NT2/D1 (cell line): Measurements from ENCODE around the gene LHFPL5.

Experiments used
- DNase-seq: peaks from one replicate; pipeline ENCODE4 v3.0.0-alpha.2; 2011; ENCODE audit warnings: low read depth, low spot score
- H3K27me3 ChIP-seq: 2 replicates; pipeline ENCODE4 v1.6.0; 2011; ENCODE audit warnings: mild to moderate bottlenecking; ENCODE audit not compliant: insufficient read length, insufficient read depth
- H3K36me3 ChIP-seq: 2 replicates; pipeline ENCODE4 v1.6.1; 2011; ENCODE audit warnings: mild to moderate bottlenecking, low read length, mixed read lengths; ENCODE audit not compliant: insufficient read depth, insufficient read length
- H3K4me1 ChIP-seq: 2 replicates; pipeline ENCODE4 v1.5.1; 2011; ENCODE audit not compliant: insufficient read depth, insufficient read length
- H3K4me3 ChIP-seq: 2 replicates; pipeline ENCODE4 v1.5.1; 2011; ENCODE audit warnings: low read depth; ENCODE audit not compliant: insufficient read length
- H3K9ac ChIP-seq: 2 replicates; pipeline ENCODE4 v1.6.0; 2011; ENCODE audit warnings: low read depth; ENCODE audit not compliant: insufficient read length
- H3K9me3 ChIP-seq: 2 replicates; pipeline ENCODE4 v1.5.1; 2011; ENCODE audit warnings: mild to moderate bottlenecking, low read length; ENCODE audit not compliant: insufficient read depth
- SUZ12 ChIP-seq: IDR thresholded peaks from 2 replicates; pipeline ENCODE4 v1.6.1; 2011; ENCODE audit not compliant: insufficient read length, insufficient read depth; ENCODE audit errors: extremely low read depth
- YY1 ChIP-seq: IDR thresholded peaks from 2 replicates; pipeline ENCODE4 v1.6.1; 2011; ENCODE audit not compliant: insufficient read length, insufficient read depth
- ZNF274 ChIP-seq: IDR thresholded peaks from 2 replicates; pipeline ENCODE4 v1.6.1; 2011; ENCODE audit warnings: mild to moderate bottlenecking, low read depth, low read length

The LHFPL5 gene

GRCh38 chr6:35804996-35805736, at the start of gene LHFPL5:
Gene LHFPL5 (plus strand): TSS chr6:35805352. CDS start chr6:35805671, 319 bp downstream.
- peak within 1 kb of the TSS; percentile 33 for H3K4me3 ChIP-seq

GRCh38 chr6:35757456-35758123, 47.6 kb upstream of the LHFPL5 start:
- no peak for DNase-seq
- Histone ChIP-seq H3K36me3 (no peaks in the 10 kb centered on the region), H3K27me3 (no peaks in the 10 kb centered on the region), H3K9ac (no peak overlapping the region), H3K9me3 (no peaks in the 10 kb centered on the region), H3K4me1 (peaks cover 6% of the 10 kb centered on the region), H3K4me3 (no peak overlapping the region)
- TF ChIP-seq ZNF274 (no peak), YY1 (no peak)

More at GRCh38 chr6:35804996-35805736, at the start of gene LHFPL5:
- Histone ChIP-seq H3K36me3 (no peaks in the 10 kb centered on the region), H3K27me3 (peaks cover 12% of the 10 kb centered on the region), H3K9me3 (no peaks in the 10 kb centered on the region), H3K9ac (no peak within 1 kb of the TSS), H3K4me1 (peaks cover 3% of the 10 kb centered on the region)
- no peak for TF ChIP-seq YY1
- TF ChIP-seq ZNF274, result no peak
- no peak for TF ChIP-seq SUZ12
- DNase-seq, result peak; percentile 38

DNA sequence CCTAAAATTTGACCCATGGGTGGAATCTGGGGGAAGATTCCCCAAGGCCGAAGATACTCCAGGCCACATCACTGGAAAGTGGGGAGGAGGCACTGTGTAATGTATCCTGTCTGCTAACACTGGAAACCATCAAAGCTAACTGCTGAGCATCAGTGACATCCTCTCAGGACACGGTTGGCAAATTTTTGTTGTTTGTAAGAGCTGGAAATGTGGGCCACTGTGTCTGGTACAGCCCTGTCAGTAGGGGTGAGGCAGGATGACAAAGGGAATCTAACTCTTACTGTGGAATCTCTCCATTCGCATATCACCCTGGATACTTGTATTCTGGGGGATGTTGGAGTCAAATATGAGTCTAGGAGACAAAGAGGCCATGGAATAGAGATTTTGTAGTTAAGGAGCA, 45.7 kb upstream of the LHFPL5 start:
- peaks cover 5% of the 10 kb centered on the region for H3K4me1 ChIP-seq
- H3K4me3 ChIP-seq, result no peak overlapping the region
- no peaks in the 10 kb centered on the region for H3K9me3 ChIP-seq
- no peaks in the 10 kb centered on the region for H3K27me3 ChIP-seq
- no peak overlapping the region for H3K9ac ChIP-seq
- TF ChIP-seq YY1, result no peak
- TF ChIP-seq SUZ12, result no peak
- TF ChIP-seq ZNF274, result no peak
- no peak for DNase-seq
- H3K36me3 ChIP-seq, result no peaks in the 10 kb centered on the region

DNA sequence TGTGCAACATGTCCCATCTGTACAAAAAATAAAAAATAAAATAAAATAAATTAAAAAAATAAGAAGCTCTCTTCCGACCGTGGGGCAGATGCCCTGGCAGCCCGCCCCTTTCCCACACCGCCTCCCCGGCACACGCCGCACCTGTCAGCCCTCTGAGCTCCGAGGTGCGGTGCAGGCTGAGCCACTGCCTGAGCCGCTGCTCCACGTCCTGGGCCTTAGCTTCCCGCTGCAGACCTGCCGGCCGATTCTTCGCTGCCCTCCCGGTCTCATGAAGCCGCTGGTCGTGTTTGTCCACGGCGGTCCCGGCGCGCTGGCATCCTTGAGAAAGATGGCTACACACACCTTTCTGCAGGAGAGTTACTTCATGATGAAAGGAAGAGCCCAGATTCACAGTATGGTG, 39.4 kb upstream of the LHFPL5 start:
- Histone ChIP-seq H3K27me3 (no peaks in the 10 kb centered on the region), H3K36me3 (no peaks in the 10 kb centered on the region), H3K9me3 (no peaks in the 10 kb centered on the region), H3K9ac (no peak overlapping the region), H3K4me1 (no peaks in the 10 kb centered on the region), H3K4me3 (no peak overlapping the region)
- TF ChIP-seq YY1 (no peak), SUZ12 (no peak), ZNF274 (no peak)
- DNase-seq, result no peak

- TF ChIP-seq YY1, result no peak
- no peak for TF ChIP-seq ZNF274
- no peak for TF ChIP-seq SUZ12
- Histone ChIP-seq H3K27me3 (no peaks in the 10 kb centered on the region), H3K9ac (no peak overlapping the region), H3K4me3 (no peak overlapping the region), H3K4me1 (peaks cover 5% of the 10 kb centered on the region), H3K9me3 (no peaks in the 10 kb centered on the region), H3K36me3 (no peaks in the 10 kb centered on the region)
- no peak for DNase-seq
These were observed 35.9 kb upstream of the LHFPL5 start for GRCh38 chr6:35769211-35769610.

DNA sequence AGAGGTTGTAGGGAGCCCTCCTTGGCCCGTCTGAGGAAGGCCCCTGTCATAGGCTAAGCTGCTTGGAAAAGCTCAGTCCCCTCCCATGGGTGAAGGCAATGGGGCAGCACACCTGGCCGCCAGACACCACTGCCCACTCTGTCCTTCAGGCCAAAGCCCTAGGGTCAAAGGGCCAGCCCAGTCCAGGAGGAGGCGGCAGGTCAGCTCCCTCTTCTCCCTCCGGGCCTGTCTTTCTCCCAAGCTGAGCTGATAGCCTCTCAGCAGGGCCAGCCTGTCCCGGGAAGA, 33.9 kb upstream of the LHFPL5 start:
- TF ChIP-seq SUZ12 (no peak), YY1 (no peak), ZNF274 (no peak)
- H3K9me3 ChIP-seq, result no peaks in the 10 kb centered on the region
- no peak overlapping the region for H3K4me3 ChIP-seq
- no peaks in the 10 kb centered on the region for H3K27me3 ChIP-seq
- H3K9ac ChIP-seq, result no peak overlapping the region
- no peak for DNase-seq
- H3K4me1 ChIP-seq, result peaks cover 5% of the 10 kb centered on the region
- no peaks in the 10 kb centered on the region for H3K36me3 ChIP-seq

DNA sequence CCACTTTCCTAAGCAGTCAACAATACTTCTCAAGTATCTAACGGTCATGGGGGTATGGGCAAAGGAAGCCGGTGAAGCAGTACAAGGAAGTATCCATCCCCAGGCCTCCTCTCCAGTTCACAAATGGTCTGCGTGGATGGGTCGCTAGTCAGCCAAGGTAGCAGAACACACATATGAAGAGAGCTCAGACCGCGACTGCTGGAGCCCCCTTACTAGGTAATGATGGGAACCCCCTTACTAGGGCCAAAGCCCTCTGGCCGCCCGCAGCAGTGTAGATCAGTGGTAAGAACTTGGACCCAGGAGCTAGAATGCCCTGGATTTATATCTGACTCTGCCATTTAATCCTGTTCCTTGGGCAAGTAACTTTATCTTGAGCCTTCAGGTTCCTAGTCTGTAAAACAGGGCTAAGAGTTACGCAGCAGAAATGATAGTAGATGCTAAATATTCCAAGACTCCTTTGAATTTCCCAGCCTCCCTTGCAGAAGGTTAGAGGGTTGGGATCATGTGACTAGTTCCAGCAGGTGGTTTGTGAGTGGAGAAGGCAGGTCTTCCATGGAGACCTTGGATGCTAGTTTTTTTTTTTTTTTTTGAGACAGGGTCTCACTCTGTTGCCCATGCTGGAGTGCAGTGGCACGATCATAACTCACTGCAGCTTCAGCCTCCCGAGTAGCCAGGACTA, 30.9 kb upstream of the LHFPL5 start:
- Histone ChIP-seq H3K9me3 (no peaks in the 10 kb centered on the region), H3K4me3 (no peak overlapping the region), H3K27me3 (peaks cover 3% of the 10 kb centered on the region), H3K4me1 (peaks cover 5% of the 10 kb centered on the region), H3K36me3 (no peaks in the 10 kb centered on the region), H3K9ac (no peak overlapping the region)
- DNase-seq, result no peak
- TF ChIP-seq ZNF274 (no peak), SUZ12 (no peak), YY1 (no peak)
